Loucy (cell line): ENCODE data around the gene AIG1.
"Not testable (repeated sequence)": the region's sequence is repeated elsewhere in the genome, so short reads cannot be mapped to it uniquely, and the experiment has no call there.

ENCODE experiments used
- H2AFZ ChIP-seq: fragments of 200-600 bp; sonication (generic); 2 replicates; pipeline ENCODE4 v1.6.0; 2016; ENCODE audit warnings: antibody characterized with exemption, mild to moderate bottlenecking, low read length, moderate library complexity
- H3F3A ChIP-seq: fragments of 200-600 bp; 2 replicates; pipeline ENCODE4 v1.6.0; 2016; ENCODE audit warnings: antibody characterized with exemption, low read depth, mild to moderate bottlenecking
- H3K27me3 ChIP-seq: fragments of 200-600 bp; sonication (generic); 2 replicates; pipeline ENCODE4 v1.6.1; 2014; ENCODE audit warnings: low read length, mild to moderate bottlenecking; ENCODE audit not compliant: insufficient read depth, poor library complexity, severe bottlenecking
- H3K36me3 ChIP-seq: fragments of 200-600 bp; sonication (generic); 2 replicates; pipeline ENCODE4 v1.6.1; 2016; ENCODE audit warnings: low read length; ENCODE audit not compliant: insufficient read depth
- H3K4me1 ChIP-seq: fragments of 200-600 bp; sonication (generic); 2 replicates; pipeline ENCODE4 v1.5.1; 2014; ENCODE audit warnings: low read length, mild to moderate bottlenecking; ENCODE audit not compliant: insufficient read depth, poor library complexity, severe bottlenecking
- H3K4me2 ChIP-seq: fragments of 200-600 bp; sonication (generic); 2 replicates; pipeline ENCODE4 v1.6.0; 2014; ENCODE audit warnings: antibody characterized with exemption, low read length, low read depth, mild to moderate bottlenecking; ENCODE audit not compliant: poor library complexity, severe bottlenecking
- H3K4me3 ChIP-seq: fragments of 200-600 bp; sonication (generic); 2 replicates; pipeline ENCODE4 v1.5.1; 2014; ENCODE audit warnings: low read length, mild to moderate bottlenecking, mixed read lengths; ENCODE audit not compliant: poor library complexity, severe bottlenecking
- H3K79me2 ChIP-seq: fragments of 200-600 bp; sonication (generic); 2 replicates; pipeline ENCODE4 v1.6.1; 2014; ENCODE audit warnings: low read length; ENCODE audit not compliant: insufficient read depth
- H3K9ac ChIP-seq: fragments of 200-600 bp; sonication (generic); 2 replicates; pipeline ENCODE4 v1.6.0; 2014; ENCODE audit warnings: mild to moderate bottlenecking, low read depth, low read length, moderate library complexity; ENCODE audit not compliant: poor library complexity, severe bottlenecking
- H3K9me2 ChIP-seq: fragments of 200-600 bp; sonication (generic); replicated peaks from 2 replicates; pipeline ENCODE4 v1.6.1; 2016; ENCODE audit warnings: low read depth, low read length, mixed read lengths
- H3K9me3 ChIP-seq: fragments of 200-600 bp; sonication (generic); 2 replicates; pipeline ENCODE4 v1.6.1; 2014; ENCODE audit warnings: mild to moderate bottlenecking, antibody characterized with exemption, low read length, low read depth; ENCODE audit not compliant: insufficient read depth
- H4K20me1 ChIP-seq: fragments of 200-600 bp; sonication (generic); 2 replicates; pipeline ENCODE4 v1.6.0; 2014; ENCODE audit warnings: antibody characterized with exemption, low read length, mild to moderate bottlenecking; ENCODE audit not compliant: insufficient read depth, poor library complexity, severe bottlenecking
- CTCF ChIP-seq: fragments of 200-600 bp; sonication (generic); conservative IDR thresholded peaks from 2 replicates; pipeline ENCODE4 v1.5.1; 2014; ENCODE audit warnings: mild to moderate bottlenecking, antibody characterized with exemption, low read length
- EZH2phosphoT487 ChIP-seq: fragments of 200-600 bp; IDR thresholded peaks from 2 replicates; pipeline ENCODE4 v1.6.1; 2018; ENCODE audit warnings: antibody characterized with exemption, mild to moderate bottlenecking, moderate library complexity, borderline replicate concordance

Gene AIG1

GRCh38 chr6:143337201-143337949 lies 276.7 kb downstream of the AIG1 start:
- H3K4me1 ChIP-seq = peaks cover 16% of the 10 kb centered on the region
- H4K20me1 ChIP-seq = no peaks in the 10 kb centered on the region
- H3K9ac ChIP-seq = no peak overlapping the region
- no peaks in the 10 kb centered on the region for H3F3A ChIP-seq
- H3K4me2 ChIP-seq = no peak overlapping the region
- H3K27me3 ChIP-seq = no peaks in the 10 kb centered on the region
- H3K79me2 ChIP-seq = no peaks in the 10 kb centered on the region
- no peak overlapping the region for H2AFZ ChIP-seq
- H3K9me3 ChIP-seq = no peaks in the 10 kb centered on the region
- H3K4me3 ChIP-seq = no peak overlapping the region
- TF ChIP-seq CTCF = peak; percentile 61
- no peak for TF ChIP-seq EZH2phosphoT487
- no peaks in the 10 kb centered on the region for H3K9me2 ChIP-seq
- H3K36me3 ChIP-seq = no peaks in the 10 kb centered on the region

GRCh38 chr6:143339223-143339622 lies 278.5 kb downstream of the AIG1 start:
- Histone ChIP-seq H2AFZ (no peak overlapping the region), H3F3A (no peaks in the 10 kb centered on the region), H3K4me2 (no peak overlapping the region), H3K36me3 (no peaks in the 10 kb centered on the region), H4K20me1 (no peaks in the 10 kb centered on the region), H3K79me2 (no peaks in the 10 kb centered on the region), H3K9ac (no peak overlapping the region), H3K9me3 (no peaks in the 10 kb centered on the region), H3K4me3 (no peak overlapping the region), H3K27me3 (no peaks in the 10 kb centered on the region), H3K9me2 (no peaks in the 10 kb centered on the region), H3K4me1 (peaks cover 12% of the 10 kb centered on the region)
- TF ChIP-seq EZH2phosphoT487 (no peak), CTCF (no peak)

- H3K9me3 ChIP-seq, H3K9me2 ChIP-seq, H2AFZ ChIP-seq: not testable (repeated sequence)
These were observed 284.8 kb downstream of the AIG1 start for GRCh38 chr6:143345477-143345876.

GRCh38 chr6:143346004-143346403 lies 285.3 kb downstream of the AIG1 start:
- Histone ChIP-seq H3K9me2 (no peaks in the 10 kb centered on the region), H3K4me1 (no peaks in the 10 kb centered on the region), H4K20me1 (no peaks in the 10 kb centered on the region), H3K4me2 (no peak overlapping the region), H3K27me3 (no peaks in the 10 kb centered on the region), H3K36me3 (no peaks in the 10 kb centered on the region), H2AFZ (no peak overlapping the region), H3F3A (no peaks in the 10 kb centered on the region), H3K4me3 (no peak overlapping the region), H3K79me2 (no peaks in the 10 kb centered on the region), H3K9ac (no peak overlapping the region), H3K9me3 (no peaks in the 10 kb centered on the region)
- no peak for TF ChIP-seq CTCF
- TF ChIP-seq EZH2phosphoT487 = no peak

More at GRCh38 chr6:143345477-143345876, 284.8 kb downstream of the AIG1 start:
- not testable (repeated sequence) for H3K36me3 ChIP-seq, H3K4me3 ChIP-seq, H3K9ac ChIP-seq, H4K20me1 ChIP-seq, H3K27me3 ChIP-seq, H3K79me2 ChIP-seq, H3F3A ChIP-seq, H3K4me1 ChIP-seq, H3K4me2 ChIP-seq
